H1 (cell line): ENCODE data around the gene SMAD7. TPM values are rescaled to one million over a fixed set of nuclear protein-coding genes. Genes with fewer than 3 reads are reported as not detected.
A peak's percentile ranks its signal among the peaks of the same experiment; 100 is the strongest.

ENCODE experiments used
- CTCF ChIA-PET: fragments of 300-600 bp; sonication (Branson Sonifier 250); formaldehyde crosslinking; loops from one replicate; lab custom pipeline; 2021; ENCODE audit not compliant: partially characterized antibody; lab: Charles Lee
- POLR2A ChIA-PET: fragments of 300-600 bp; sonication (Branson Sonifier 250); formaldehyde crosslinking; loops from one replicate; lab custom pipeline; 2021; ENCODE audit warnings: inconsistent platforms; ENCODE audit not compliant: partially characterized antibody; lab: Charles Lee
- DNase-seq, 2 experiments: peaks; one replicate each; pipeline versions ENCODE4 v3.0.0 to v3.0.0-alpha.2; 2010 to 2022; ENCODE audit warnings: low spot score in 2 of 2, low read depth in 1 of 2, mixed read lengths in 1 of 2
- FAIRE-seq: peaks from 2 replicates; lab custom pipeline; 2011; peaks lifted over from hg19 to GRCh38; lab: Jason Lieb, UNC
- H2AFZ ChIP-seq: 2 replicates; pipeline ENCODE4 v1.8.1; 2012; ENCODE audit warnings: low read length, inconsistent platforms
- H2AK5ac ChIP-seq: 2 replicates; pipeline ENCODE4 v1.6.1; 2013; ENCODE audit warnings: low read depth, low read length
- H2BK120ac ChIP-seq: replicated peaks from 2 replicates; pipeline ENCODE3; 2013; ENCODE audit warnings: low read depth, low read length, inconsistent platforms
- H2BK12ac ChIP-seq: 2 replicates; pipeline ENCODE4 v1.6.1; 2013; ENCODE audit warnings: low read depth, low read length
- H2BK15ac ChIP-seq: 2 replicates; pipeline ENCODE4 v1.6.1; 2013; ENCODE audit warnings: low read length
- H2BK20ac ChIP-seq: 2 replicates; pipeline ENCODE4 v1.6.1; 2013; ENCODE audit warnings: low read length
- H2BK5ac ChIP-seq: 2 replicates; pipeline ENCODE4 v1.6.1; 2013; ENCODE audit warnings: low read depth, low read length
- H3K14ac ChIP-seq: 2 replicates; pipeline ENCODE4 v1.6.1; 2013; ENCODE audit warnings: inconsistent platforms; ENCODE audit not compliant: insufficient read length
- H3K18ac ChIP-seq: 2 replicates; pipeline ENCODE4 v1.6.1; 2013; ENCODE audit warnings: low read length; ENCODE audit errors: extremely low read depth
- H3K23ac ChIP-seq: 2 replicates; pipeline ENCODE4 v1.6.1; 2013; ENCODE audit warnings: inconsistent platforms; ENCODE audit not compliant: insufficient read length
- H3K23me2 ChIP-seq: 2 replicates; pipeline ENCODE4 v1.6.1; 2013; ENCODE audit warnings: low read depth, low read length
- H3K27ac ChIP-seq: 2 replicates; pipeline ENCODE4 v1.6.1; 2011; ENCODE audit warnings: low read depth, low read length, inconsistent platforms
- H3K27me3 ChIP-seq, 4 experiments: replicated peaks in 1 of 4; 1 replicate in 1 of 4; 2 replicates in 3 of 4; pipeline versions ENCODE4 v1.6.1 to v1.8.1; 2011 to 2013; ENCODE audit warnings: low read length in 3 of 4, mild to moderate bottlenecking in 3 of 4, inconsistent platforms in 2 of 4, mixed read lengths in 2 of 4, moderate library complexity in 1 of 4; ENCODE audit not compliant: control insufficient read depth in 3 of 4, insufficient read depth in 3 of 4; ENCODE audit errors: extremely low read depth in 1 of 4
- H3K36me3 ChIP-seq, 4 experiments: 2 replicates each; pipeline versions ENCODE4 v1.6.1 to v1.8.1; 2011 to 2013; ENCODE audit warnings: mild to moderate bottlenecking in 4 of 4, low read length in 3 of 4, moderate library complexity in 2 of 4, control low read depth in 1 of 4, inconsistent platforms in 1 of 4; ENCODE audit not compliant: insufficient read depth in 4 of 4, control insufficient read depth in 2 of 4
- H3K4ac ChIP-seq: replicated peaks from 2 replicates; pipeline ENCODE3; 2013; ENCODE audit warnings: low read length, low read depth, mixed read lengths, inconsistent platforms; ENCODE audit not compliant: insufficient read length
- H3K4me1 ChIP-seq, 4 experiments: replicated peaks in 1 of 4; 1 replicate in 1 of 4; 2 replicates in 3 of 4; pipeline versions ENCODE4 v1.6.1 to v1.8.1; 2011 to 2013; ENCODE audit warnings: low read length in 3 of 4, inconsistent platforms in 2 of 4, mixed read lengths in 1 of 4; ENCODE audit not compliant: insufficient read depth in 4 of 4, control insufficient read depth in 3 of 4
- H3K4me2 ChIP-seq, 2 experiments: 2 replicates each; pipeline versions ENCODE4 v1.6.1 to v1.8.1; 2011 to 2013; ENCODE audit warnings: low read depth in 2 of 2, low read length in 2 of 2, control low read depth in 1 of 2, inconsistent platforms in 1 of 2, mild to moderate bottlenecking in 1 of 2; ENCODE audit not compliant: insufficient read depth in 1 of 2
- H3K4me3 ChIP-seq, 4 experiments: fragments of 200-600, 300-600 bp in 1 of 4; sonication (generic), shearing (Covaris generic), sonication (Bioruptor Twin) in 1 of 4; 2 replicates each; pipeline versions ENCODE4 v1.5.1 to v1.8.1; 2011 to 2016; ENCODE audit warnings: low read length in 4 of 4, low read depth in 3 of 4, control low read depth in 2 of 4, inconsistent platforms in 2 of 4, mild to moderate bottlenecking in 2 of 4, mixed read lengths in 1 of 4, moderate library complexity in 1 of 4; ENCODE audit not compliant: insufficient read depth in 2 of 4; ENCODE audit errors: extremely low read depth in 1 of 4
- H3K56ac ChIP-seq: replicated peaks from 2 replicates; pipeline ENCODE3; 2013; ENCODE audit warnings: low read depth, mild to moderate bottlenecking, mixed read lengths, low read length, inconsistent platforms; ENCODE audit not compliant: insufficient read length
- H3K79me1 ChIP-seq: 2 replicates; pipeline ENCODE4 v1.6.1; 2013; ENCODE audit warnings: low read depth, low read length, control low read depth
- H3K79me2 ChIP-seq, 2 experiments: 2 replicates each; pipeline versions ENCODE4 v1.6.1 to v1.8.1; 2012 to 2013; ENCODE audit warnings: low read length in 2 of 2, mild to moderate bottlenecking in 2 of 2, inconsistent platforms in 1 of 2; ENCODE audit not compliant: insufficient read depth in 2 of 2, control insufficient read depth in 1 of 2
- H3K9ac ChIP-seq, 4 experiments: replicated peaks in 1 of 4; 1 replicate in 1 of 4; 2 replicates in 3 of 4; pipeline versions ENCODE4 v1.6.1 to v1.8.1; 2011 to 2013; ENCODE audit warnings: low read depth in 3 of 4, low read length in 3 of 4, control low read depth in 2 of 4, mild to moderate bottlenecking in 2 of 4, moderate library complexity in 2 of 4, inconsistent platforms in 1 of 4; ENCODE audit errors: extremely low read depth in 1 of 4
- H3K9me3 ChIP-seq, 2 experiments: 2 replicates each; pipeline versions ENCODE4 v1.6.1 to v1.8.1; 2012 to 2013; ENCODE audit warnings: mild to moderate bottlenecking in 2 of 2, moderate library complexity in 2 of 2, control low read depth in 1 of 2, inconsistent platforms in 1 of 2, low read depth in 1 of 2, low read length in 1 of 2, mixed read lengths in 1 of 2; ENCODE audit not compliant: insufficient read depth in 2 of 2
- H4K20me1 ChIP-seq, 2 experiments: replicated peaks in 1 of 2; 2 replicates each; pipeline versions ENCODE3 to v1.8.1; 2011 to 2013; ENCODE audit warnings: inconsistent platforms in 2 of 2, low read length in 2 of 2, mild to moderate bottlenecking in 1 of 2; ENCODE audit not compliant: insufficient read depth in 2 of 2, control insufficient read depth in 1 of 2
- H4K5ac ChIP-seq: 2 replicates; pipeline ENCODE4 v1.6.1; 2013; ENCODE audit warnings: low read length, low read depth, mixed read lengths, inconsistent platforms; ENCODE audit not compliant: insufficient read length
- H4K8ac ChIP-seq: 2 replicates; pipeline ENCODE4 v1.8.0; 2013; ENCODE audit warnings: mild to moderate bottlenecking, moderate library complexity, low read length, inconsistent platforms; ENCODE audit not compliant: insufficient read depth; ENCODE audit errors: extremely low read depth
- H4K91ac ChIP-seq: replicated peaks from 2 replicates; pipeline ENCODE3; 2013; ENCODE audit warnings: low read length, mixed read lengths, inconsistent platforms; ENCODE audit not compliant: insufficient read length
- ATF2 ChIP-seq: IDR thresholded peaks from 2 replicates; pipeline ENCODE4 v1.6.1; 2012; ENCODE audit warnings: low read length, inconsistent platforms
- CEBPB ChIP-seq: IDR thresholded peaks from 2 replicates; pipeline ENCODE4 v1.6.1; 2012; ENCODE audit warnings: low read depth, low read length
- CHD2 ChIP-seq: IDR thresholded peaks from 2 replicates; pipeline ENCODE4 v1.6.1; 2012; ENCODE audit warnings: low read length, improper control_type of control experiment
- CTBP2 ChIP-seq: IDR thresholded peaks from 2 replicates; pipeline ENCODE4 v1.7.0; 2011; ENCODE audit warnings: borderline replicate concordance, mild to moderate bottlenecking, moderate library complexity, mixed read lengths, low read length; ENCODE audit not compliant: insufficient read depth, insufficient read length
- EZH2 ChIP-seq: fragments of 200-600 bp; sonication (generic); IDR thresholded peaks from 2 replicates; pipeline ENCODE4 v1.7.1; 2012; ENCODE audit warnings: low read depth, mild to moderate bottlenecking, moderate library complexity, low read length, inconsistent platforms; ENCODE audit not compliant: severe bottlenecking
- GABPA ChIP-seq: IDR thresholded peaks from 2 replicates; pipeline ENCODE4 v1.6.1; 2011; ENCODE audit warnings: mild to moderate bottlenecking, low read length, moderate library complexity, borderline replicate concordance; ENCODE audit not compliant: insufficient read depth
- MAFK ChIP-seq: IDR thresholded peaks from 2 replicates; pipeline ENCODE4 v1.6.1; 2012; ENCODE audit warnings: low read depth, mild to moderate bottlenecking, improper control_type of control experiment, low read length
- RAD21 ChIP-seq, 2 experiments: IDR thresholded peaks in 1 of 2; conservative IDR thresholded peaks in 1 of 2; 2 replicates each; pipeline ENCODE4 v1.6.1; 2011; ENCODE audit warnings: low read depth in 2 of 2, low read length in 2 of 2, improper control_type of control experiment in 1 of 2, inconsistent platforms in 1 of 2, mild to moderate bottlenecking in 1 of 2, moderate library complexity in 1 of 2
- SIX5 ChIP-seq: IDR thresholded peaks from 2 replicates; pipeline ENCODE4 v1.6.1; 2011; ENCODE audit warnings: mild to moderate bottlenecking, low read depth, low read length
- SP1 ChIP-seq: IDR thresholded peaks from 2 replicates; pipeline ENCODE4 v1.6.1; 2011; ENCODE audit warnings: low read depth, low read length
- TAF1 ChIP-seq: IDR thresholded peaks from 2 replicates; pipeline ENCODE4 v1.6.1; 2011; ENCODE audit warnings: mild to moderate bottlenecking, low read depth, low read length
- TEAD4 ChIP-seq: IDR thresholded peaks from 2 replicates; pipeline ENCODE4 v1.6.1; 2012; ENCODE audit warnings: low read depth, low read length, inconsistent platforms, mixed read lengths
- WGBS, 2 experiments: shearing (Covaris generic) in 1 of 2; methylation state at CpG; one replicate each; pipeline versions ENCODE4 v1.1.6 to v1.1.7; 2013 to 2015; ENCODE audit warnings: low lambda C conversion rate in 2 of 2, mixed read lengths in 2 of 2, inconsistent platforms in 1 of 2, low coverage in 1 of 2, missing lambda C conversion rate in 1 of 2; ENCODE audit not compliant: insufficient replicate concordance in 2 of 2, insufficient coverage in 1 of 2, insufficient read length in 1 of 2; ENCODE audit errors: extremely low coverage in 1 of 2, missing lambda C conversion rate in 1 of 2; 5-methylcytosine and 5-hydroxymethylcytosine counted together
- polyA plus RNA-seq, 7 experiments: library from polyadenylated mRNA; depleted of rRNA in 3 of 7; stranded (reverse) in 5 of 7; unstranded in 2 of 7; fragments of >200 nt in 5 of 7; fragments of 200-250 nt in 2 of 7; gene quantifications; 1 replicate in 5 of 7; 2 replicates in 1 of 7; 4 replicates in 1 of 7; pipeline versions ENCODE4 v1.2.1 to v1.2.3, GENCODE V29; 2011 to 2013; ENCODE audit warnings: missing spikeins in 2 of 7, mixed read lengths in 2 of 7
- total RNA-seq: library from RNA; stranded (reverse); fragmentation: NEBNext Ultra II Directional; extraction: Animal tissue kit (Norgen Biotek cat#: 25700); gene quantifications from 2 replicates; pipeline ENCODE4 v1.2.1, GENCODE V29; 2021

The SMAD7 gene
- total and polyA plus RNA-seq, 2 of the 8 experiments (the other 6 are each of a cell fraction or from before 2014, with no cell fraction given): 6.5 to 15.5 TPM

- WGBS, 2 experiments: 70% methylated on average over 7 of the region's 7 CpGs; no CpG with 5 or more reads in 1 of the 2 experiments
- no peak overlapping the region for H3K14ac ChIP-seq
- no peak overlapping the region for H2BK120ac ChIP-seq
- H3K4me1 ChIP-seq: peaks cover 14 to 51% (median 29%) of the 10 kb centered on the region in 4 experiments
- no peaks in the 10 kb centered on the region for H3K23me2 ChIP-seq
- FAIRE-seq (no peak), DNase-seq (no peak)
- H3K4ac ChIP-seq: no peak overlapping the region
- H4K8ac ChIP-seq: no peak overlapping the region
- no peak overlapping the region for H3K18ac ChIP-seq
- peaks cover 2% of the 10 kb centered on the region; the same call in 1 of the 2 replicates for H3K79me1 ChIP-seq
- H3K27me3 ChIP-seq: no peaks in the 10 kb centered on the region; a peak in 2 of 7 replicates
- H3K56ac ChIP-seq: no peak overlapping the region
- no peaks in the 10 kb centered on the region; a peak in 1 of 8 replicates for H3K36me3 ChIP-seq
- no peak overlapping the region for H2AFZ ChIP-seq
- no peak overlapping the region for H3K9ac ChIP-seq
- 0 out of 2 replicates have a peak overlapping the region, but pooled peaks have one; percentile 47 for H2BK15ac ChIP-seq
- H2BK12ac ChIP-seq: no peak overlapping the region
- H3K4me3 ChIP-seq: no peak overlapping the region
- no peak overlapping the region for H3K23ac ChIP-seq
- peaks cover 41 to 85% of the 10 kb centered on the region in 2 experiments for H3K79me2 ChIP-seq
- no peaks in the 10 kb centered on the region for H3K9me3 ChIP-seq
- H2AK5ac ChIP-seq: 0 out of 2 replicates have a peak overlapping the region, but pooled peaks have one; percentile 55
- H3K27ac ChIP-seq: no peak overlapping the region
- no peak overlapping the region for H2BK20ac ChIP-seq
- no peak overlapping the region for H2BK5ac ChIP-seq
- H4K20me1 ChIP-seq: peaks cover 3 to 35% of the 10 kb centered on the region in 2 experiments
- no peak overlapping the region for H4K91ac ChIP-seq
- no peak overlapping the region for H4K5ac ChIP-seq
- CTCF ChIA-PET: interaction anchor here (0.7 to 1.8 kb wide), 5 partner anchors 11 to 55 kb away, joined by 3 to 7 read pairs (median 3); no protein-coding TSS in a partner anchor
- H3K4me2 ChIP-seq: no peak overlapping the region; a peak in 1 of 4 replicates
- POLR2A ChIA-PET: interaction anchor here (1.2 to 3.1 kb wide), 7 partner anchors 10 to 49 kb away, joined by 3 to 18 read pairs (median 4); no protein-coding TSS in a partner anchor
- TF ChIP-seq ATF2 (no peak), CHD2 (no peak), SP1 (no peak), EZH2 (no peak), SIX5 (no peak), TAF1 (no peak), GABPA (no peak), TEAD4 (peak; percentile 87), CTBP2 (no peak), RAD21 (IDR thresholded peaks at IDR 0.05 in 1 of 2, conservative IDR thresholded peaks at IDR 0.05 in 1 of 2; ENCODE audit: low read depth in 2 of 2, low read length in 2 of 2) (0 out of 4 replicates have a peak, but pooled peaks of 1 of the 2 experiments have one; percentile 2), CEBPB (no peak), MAFK (no peak)
These were observed 9.1 kb downstream of the SMAD7 start for GRCh38 chr18:48941672-48942071.
